G401.6 (cell line): Measurements from ENCODE around the gene SUPT3H.
"Not testable (repeated sequence)": the region's sequence is repeated elsewhere in the genome, so short reads cannot be mapped to it uniquely, and the experiment has no call there.

Experiments
- FAIRE-seq: peaks from 2 replicates; lab custom pipeline; 2012; peaks lifted over from hg19 to GRCh38; lab: Jason Lieb, UNC

The SUPT3H gene

DNA sequence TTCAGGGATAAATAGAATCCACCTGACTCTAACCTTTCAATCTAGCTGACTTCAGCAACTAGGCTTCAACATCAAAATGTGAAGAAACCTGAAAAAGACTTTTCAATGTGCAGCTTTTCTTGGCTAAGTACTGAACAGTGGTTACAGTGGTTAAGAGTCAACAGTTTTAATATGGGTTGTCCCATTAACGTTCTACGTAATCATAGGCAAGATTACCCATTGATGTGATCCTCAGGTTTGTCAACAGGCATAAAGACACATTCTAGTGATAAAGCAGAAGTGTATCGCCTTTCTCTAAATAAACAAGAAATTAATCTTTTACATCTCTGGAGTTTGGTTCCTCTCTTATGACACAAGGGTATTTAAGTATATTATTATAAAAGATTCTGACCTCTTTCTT lies 203.7 kb downstream of the SUPT3H start:
- FAIRE-seq = no peak

- no peak for FAIRE-seq
Observed at GRCh38 chr6:45171380-45171779, 206.4 kb downstream of the SUPT3H start.

GRCh38 chr6:45170309-45170708 lies 207.4 kb downstream of the SUPT3H start:
- FAIRE-seq = no peak

GRCh38 chr6:45169815-45170214 lies 207.9 kb downstream of the SUPT3H start:
- no peak for FAIRE-seq

GRCh38 chr6:45163952-45164766 lies 213.6 kb downstream of the SUPT3H start:
- no peak for FAIRE-seq

- peak; percentile 33 for FAIRE-seq
Observed at GRCh38 chr6:45160305-45160704, 217.4 kb downstream of the SUPT3H start.

GRCh38 chr6:45156075-45156474 lies 221.7 kb downstream of the SUPT3H start:
- FAIRE-seq = no peak

DNA sequence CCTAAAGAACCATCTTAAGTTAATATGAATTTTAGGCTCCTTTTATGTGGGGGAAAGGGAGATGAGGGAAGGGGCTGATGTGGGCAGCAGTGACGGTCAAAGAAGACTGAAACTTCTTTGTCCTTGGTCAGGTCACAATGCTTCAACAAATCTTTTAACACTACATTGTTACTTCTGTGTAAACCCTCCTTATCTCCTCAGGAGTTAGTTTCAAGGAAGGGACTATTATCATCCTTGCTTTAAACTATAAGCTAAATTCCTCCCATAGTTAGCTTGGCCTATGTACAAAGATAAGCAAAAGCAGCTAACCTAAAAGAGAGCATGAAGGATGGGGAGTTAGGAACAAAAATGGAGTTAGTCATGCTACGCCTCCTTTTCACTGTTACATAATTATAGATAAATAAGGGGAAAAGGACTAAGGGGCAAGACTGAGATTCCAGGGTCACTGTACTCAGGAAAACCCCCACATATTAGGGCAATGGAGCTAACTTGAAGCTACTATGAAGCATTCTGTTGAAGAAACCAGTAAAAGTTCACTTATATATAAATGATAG lies 222.3 kb downstream of the SUPT3H start:
- no peak for FAIRE-seq

- FAIRE-seq = no peak
Observed at GRCh38 chr6:45154679-45155078, 223.1 kb downstream of the SUPT3H start.

DNA sequence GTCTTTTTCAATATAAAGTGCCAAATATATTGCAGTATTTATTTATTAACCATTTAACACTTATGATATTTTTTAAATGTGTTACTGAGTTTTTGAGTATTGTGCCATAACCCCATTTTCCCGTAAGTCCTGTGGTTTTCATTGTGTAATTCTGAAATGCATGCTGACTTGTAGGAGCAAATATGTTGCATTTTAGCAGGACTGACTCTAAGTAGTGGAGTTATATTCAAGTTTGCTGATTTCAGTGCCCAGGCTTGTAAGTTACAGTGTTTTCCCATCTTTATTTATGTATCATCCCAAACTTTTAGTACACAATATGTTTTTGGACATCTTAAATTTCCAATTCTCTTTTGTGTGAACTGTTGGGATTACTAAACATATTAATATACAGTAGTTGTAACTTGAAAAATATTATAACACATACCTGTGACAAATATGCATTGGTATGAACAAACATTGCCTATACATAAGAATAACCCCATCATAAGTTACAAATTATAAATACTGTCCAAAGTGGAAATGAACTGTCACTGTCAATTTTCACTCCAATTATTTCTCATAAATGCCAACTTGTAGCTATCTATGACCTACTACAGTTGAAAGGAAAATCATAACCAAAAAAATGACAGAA lies 228.9 kb downstream of the SUPT3H start:
- FAIRE-seq = no peak

DNA sequence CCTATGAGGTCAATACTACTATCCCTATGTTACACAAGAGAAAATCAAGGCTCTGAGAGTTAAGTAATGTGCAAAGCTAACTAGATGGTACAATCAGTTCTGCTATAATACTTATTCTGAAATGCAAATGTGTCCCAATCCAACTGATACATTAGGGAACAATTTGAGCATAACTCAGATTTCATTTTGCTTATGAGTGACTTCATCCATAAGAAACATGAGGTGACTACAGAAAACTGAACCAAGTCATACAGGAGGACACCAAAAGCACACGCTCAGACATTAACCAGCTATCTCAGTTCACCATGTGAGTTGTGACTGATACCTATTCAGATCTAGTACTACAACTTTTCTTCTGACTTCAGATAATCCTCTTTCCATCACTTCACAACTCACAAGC lies 229.5 kb downstream of the SUPT3H start:
- no peak for FAIRE-seq

GRCh38 chr6:45145658-45146057 lies 232.1 kb downstream of the SUPT3H start:
- FAIRE-seq = not testable (repeated sequence)

DNA sequence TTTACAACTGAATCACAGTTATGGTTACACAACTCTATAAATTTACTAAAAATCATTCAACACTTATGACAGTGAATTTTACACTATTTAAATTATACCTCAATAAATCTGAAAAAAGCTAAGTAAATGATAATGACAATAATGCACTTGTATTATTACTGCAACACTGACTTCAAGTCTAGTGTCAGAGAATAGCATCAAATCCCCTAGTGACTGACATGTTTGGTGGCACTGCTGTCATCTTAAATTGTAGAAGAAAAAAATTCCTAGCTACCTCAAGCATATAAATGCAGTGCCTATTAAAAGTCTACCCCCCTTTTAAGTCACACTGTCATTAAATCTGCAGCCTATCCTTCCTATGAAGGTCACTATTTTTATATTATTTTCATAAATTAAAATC lies 239.0 kb downstream of the SUPT3H start:
- no peak for FAIRE-seq

DNA sequence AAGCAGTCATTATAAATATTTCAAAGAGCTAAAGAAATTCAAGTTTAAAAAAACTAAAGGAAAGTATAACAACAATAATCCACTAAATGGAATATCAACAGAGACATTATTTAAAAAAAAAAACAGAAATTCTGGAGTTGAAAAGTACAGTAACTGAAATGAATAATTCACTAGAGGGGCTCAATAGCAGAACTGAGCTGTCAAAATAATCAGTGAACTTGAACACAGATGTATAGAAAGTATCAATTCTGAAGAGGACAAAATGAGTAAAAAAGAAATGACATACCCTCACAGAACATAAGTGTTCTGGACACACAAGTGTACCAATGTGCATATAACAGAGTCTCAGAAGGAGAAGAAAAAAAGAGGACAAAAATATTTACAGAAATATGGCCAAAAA lies 241.2 kb downstream of the SUPT3H start:
- no peak for FAIRE-seq

GRCh38 chr6:45132658-45133294 lies 245.0 kb downstream of the SUPT3H start:
- no peak for FAIRE-seq

GRCh38 chr6:45132059-45132458 lies 245.7 kb downstream of the SUPT3H start:
- no peak for FAIRE-seq

DNA sequence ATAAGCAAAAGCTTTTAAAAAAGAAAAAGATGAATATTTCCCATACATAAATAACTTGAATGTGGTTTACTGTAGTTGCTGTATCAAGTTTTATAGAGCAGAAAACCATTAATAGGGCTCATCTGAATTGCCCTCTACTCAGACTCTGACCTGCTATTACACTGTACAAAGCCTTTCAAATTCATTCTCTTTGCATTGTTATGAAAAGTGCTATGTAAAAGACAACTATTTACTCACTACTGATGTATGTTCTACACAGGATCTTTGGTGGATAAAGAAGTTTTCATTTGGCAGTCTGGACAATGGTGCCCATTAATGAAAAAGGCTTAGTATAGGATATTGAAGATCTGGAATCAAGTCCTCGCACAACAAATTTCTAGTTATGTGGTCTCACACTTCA lies 248.7 kb downstream of the SUPT3H start:
- FAIRE-seq = no peak

DNA sequence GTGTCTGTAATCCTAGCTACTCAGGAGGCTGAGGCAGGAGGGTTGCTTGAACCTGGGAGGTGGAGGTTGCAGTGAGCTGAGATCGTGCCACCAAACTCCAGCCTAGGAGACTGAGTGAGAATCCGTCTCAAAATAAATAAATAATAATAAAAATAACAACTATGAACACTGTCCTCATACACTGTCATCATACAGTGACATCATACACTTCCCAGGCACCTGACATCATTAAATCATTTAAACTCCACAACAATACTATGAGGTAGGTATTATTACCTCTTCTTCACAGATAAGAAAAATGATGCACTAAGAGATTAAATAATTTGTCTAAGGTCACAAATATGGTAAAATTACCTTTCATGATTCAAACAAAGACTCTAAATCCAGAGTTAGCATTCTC lies 250.5 kb downstream of the SUPT3H start:
- FAIRE-seq = no peak

DNA sequence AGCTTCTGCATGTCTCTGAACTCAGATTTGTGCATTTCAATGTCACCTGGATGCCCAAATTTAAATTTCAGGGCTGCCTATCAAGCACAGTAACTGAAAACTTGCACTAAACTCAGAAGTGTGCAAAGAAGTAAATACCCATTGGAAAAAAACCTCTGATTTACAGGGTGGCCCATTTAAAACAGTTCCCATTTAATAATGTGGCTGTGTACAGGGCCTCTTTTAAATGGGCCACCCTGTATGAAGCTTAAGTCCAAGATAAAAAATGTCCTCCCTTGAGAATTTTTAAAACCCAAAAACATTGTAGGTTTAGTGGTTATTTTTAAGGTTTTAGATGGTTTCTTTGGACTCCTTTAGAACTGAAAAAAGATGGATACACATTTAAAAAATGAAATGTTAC lies 251.7 kb downstream of the SUPT3H start:
- no peak for FAIRE-seq

- no peak for FAIRE-seq
Observed at GRCh38 chr6:45123023-45123422, 254.7 kb downstream of the SUPT3H start.

DNA sequence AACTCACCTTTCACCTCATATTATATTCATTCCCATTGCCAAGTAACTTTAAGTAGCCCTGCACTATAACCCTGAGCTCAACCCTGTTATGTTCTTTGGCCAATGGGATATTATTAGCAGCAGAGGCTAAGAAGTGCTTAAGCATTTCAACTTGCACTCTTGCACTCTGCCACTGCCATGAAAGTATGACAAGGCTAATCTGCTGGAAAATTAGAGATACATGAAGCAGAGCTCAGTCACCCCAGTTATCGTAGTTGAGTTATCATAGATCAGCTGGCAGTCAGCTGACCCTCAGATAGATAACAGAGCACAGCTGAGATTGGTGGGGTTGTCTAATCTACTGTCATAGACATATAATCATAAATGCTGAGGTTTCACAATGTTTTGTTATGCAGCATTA lies 259.0 kb downstream of the SUPT3H start:
- FAIRE-seq = no peak

DNA sequence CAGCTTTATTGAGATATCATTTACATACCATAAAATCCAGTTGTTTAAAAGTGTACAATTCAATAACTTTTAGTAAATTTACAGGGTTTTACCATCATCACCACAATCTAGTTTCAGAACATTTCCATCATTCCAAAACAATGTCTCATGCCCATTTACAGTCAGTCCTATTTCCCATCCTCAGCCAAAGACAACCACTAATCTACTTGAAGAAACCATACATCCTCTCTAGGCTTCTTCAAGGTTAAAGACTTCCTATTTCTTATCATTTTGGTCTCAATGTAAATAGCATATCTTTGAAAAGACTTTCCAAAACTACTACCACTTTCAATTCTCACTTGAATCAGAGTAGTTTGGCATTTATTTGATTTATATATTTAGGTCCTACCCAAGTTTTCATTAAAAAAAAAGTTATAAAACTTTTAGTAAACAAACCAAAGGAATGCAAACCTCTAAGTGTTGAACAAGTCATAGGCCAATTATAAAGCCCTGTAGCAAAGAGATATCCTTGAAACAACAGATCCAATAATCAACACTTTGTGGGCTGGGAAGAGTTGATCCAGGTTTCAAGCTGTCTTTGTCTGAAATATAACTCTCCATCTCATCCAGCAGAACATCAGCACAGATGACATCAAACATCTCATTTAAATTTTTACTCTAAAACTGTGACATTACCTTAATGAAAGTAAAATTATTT lies 260.9 kb downstream of the SUPT3H start:
- FAIRE-seq = no peak

- no peak for FAIRE-seq
Observed at GRCh38 chr6:45115696-45116095, 262.0 kb downstream of the SUPT3H start.
